Measurements from ENCODE around the gene EVA1A.

EVA1A gene

DNA sequence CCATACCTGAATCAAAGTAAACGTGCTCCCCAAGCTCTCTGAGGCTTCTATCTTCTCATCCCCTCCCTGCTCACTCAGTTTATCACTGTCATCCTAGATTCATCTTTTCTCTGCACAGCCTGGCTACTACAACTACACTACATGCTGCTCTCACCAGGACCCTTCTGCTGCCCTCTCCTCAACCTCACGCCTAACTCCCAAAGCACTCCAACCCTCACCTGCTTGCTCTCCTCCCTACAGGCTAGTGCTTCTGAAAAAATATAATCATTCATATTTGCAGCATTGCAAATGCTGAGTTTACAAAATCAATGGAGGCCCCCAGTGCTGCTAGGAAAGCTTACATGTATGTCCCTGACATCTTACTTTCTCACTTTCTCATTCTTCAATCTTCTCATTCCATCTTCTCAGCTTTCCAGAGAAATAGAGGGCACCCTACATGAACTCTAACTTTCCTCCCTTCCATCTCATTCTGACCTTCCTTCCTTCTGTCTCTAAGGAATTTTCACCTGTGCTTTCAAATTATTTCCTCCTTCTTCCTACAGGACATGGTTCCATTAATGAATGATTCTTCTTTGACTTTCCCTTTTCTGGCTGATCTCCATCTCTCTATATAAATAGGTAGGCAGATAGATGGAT, 36.3 kb downstream of the EVA1A start:
- Histone ChIP-seq H3K4me3 (ENCODE audit: extremely low read depth, insufficient read depth, low read length, poor library complexity, severe bottlenecking) (no peak overlapping the region), H3K9me3 (ENCODE audit: control insufficient read depth, low read length) (no peaks in the 10 kb centered on the region), H3K27ac (ENCODE audit: low read depth, low read length, severe bottlenecking) (no peak overlapping the region), H3K4me1 (ENCODE audit: control insufficient read depth, insufficient read depth, low read length, poor library complexity, severe bottlenecking) (peaks cover 3% of the 10 kb centered on the region), H3K36me3 (ENCODE audit: control insufficient read depth, insufficient read depth, low read length) (no peaks in the 10 kb centered on the region)
- 75 to 86% methylated on average over 2 of the region's 2 CpGs for WGBS, 2 experiments (ENCODE audit: insufficient coverage in 2 of 2)

DNA sequence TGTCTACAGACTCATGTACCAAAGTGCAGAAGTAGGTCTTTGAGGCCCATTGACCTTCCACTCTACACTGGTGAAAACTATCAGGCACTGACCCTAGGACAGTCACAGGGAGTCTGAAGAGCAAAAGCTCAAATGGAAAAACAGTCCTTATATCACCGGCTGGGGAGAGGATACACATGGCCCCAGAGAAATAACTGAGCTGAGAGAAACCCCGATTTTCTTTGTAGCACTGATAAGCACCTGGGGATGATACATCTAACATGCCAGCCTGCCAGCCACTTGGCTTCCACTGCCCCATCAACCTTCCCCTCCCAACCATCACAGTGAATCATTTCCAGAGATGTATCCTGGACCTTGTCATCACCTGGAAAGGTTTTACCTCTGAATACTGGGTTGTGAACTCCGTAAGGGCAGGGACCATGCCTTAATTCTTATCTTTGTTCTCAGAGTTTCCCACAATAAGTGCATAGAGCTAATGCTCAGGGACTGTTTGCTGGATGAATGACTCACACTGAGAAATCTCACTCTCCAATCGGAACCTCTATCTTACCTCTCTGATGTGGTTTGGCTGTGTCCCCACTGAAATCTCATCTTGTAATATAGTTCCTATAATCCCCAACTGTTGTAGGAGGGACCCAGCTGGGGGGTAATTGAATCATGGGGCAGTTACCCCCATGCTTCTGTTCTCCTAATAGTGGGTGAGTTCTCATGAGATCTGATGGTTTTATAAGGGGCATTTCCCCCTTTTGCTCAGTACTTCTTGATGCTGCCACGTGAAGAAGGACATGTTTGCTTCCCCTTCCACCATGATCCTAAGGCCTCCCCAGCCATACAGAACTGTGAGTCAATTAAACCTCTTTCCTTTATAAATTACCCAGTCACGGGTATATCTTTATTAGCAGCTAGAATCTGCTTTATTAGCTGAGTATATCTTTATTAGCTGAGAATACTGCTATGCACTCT, 37.1 kb downstream of the EVA1A start:
- H3K36me3 ChIP-seq (ENCODE audit: control insufficient read depth, insufficient read depth, low read length) = no peaks in the 10 kb centered on the region
- peaks cover 3% of the 10 kb centered on the region for H3K4me1 ChIP-seq (ENCODE audit: control insufficient read depth, insufficient read depth, low read length, poor library complexity, severe bottlenecking)
- H3K27ac ChIP-seq (ENCODE audit: low read depth, low read length, severe bottlenecking) = no peak overlapping the region
- H3K9me3 ChIP-seq (ENCODE audit: control insufficient read depth, low read length) = no peaks in the 10 kb centered on the region
- WGBS, 2 experiments (ENCODE audit: insufficient coverage in 2 of 2) = 86 to 96% methylated on average over 3 to 4 of the region's 6 CpGs
- H3K4me3 ChIP-seq (ENCODE audit: extremely low read depth, insufficient read depth, low read length, poor library complexity, severe bottlenecking) = no peak overlapping the region

DNA sequence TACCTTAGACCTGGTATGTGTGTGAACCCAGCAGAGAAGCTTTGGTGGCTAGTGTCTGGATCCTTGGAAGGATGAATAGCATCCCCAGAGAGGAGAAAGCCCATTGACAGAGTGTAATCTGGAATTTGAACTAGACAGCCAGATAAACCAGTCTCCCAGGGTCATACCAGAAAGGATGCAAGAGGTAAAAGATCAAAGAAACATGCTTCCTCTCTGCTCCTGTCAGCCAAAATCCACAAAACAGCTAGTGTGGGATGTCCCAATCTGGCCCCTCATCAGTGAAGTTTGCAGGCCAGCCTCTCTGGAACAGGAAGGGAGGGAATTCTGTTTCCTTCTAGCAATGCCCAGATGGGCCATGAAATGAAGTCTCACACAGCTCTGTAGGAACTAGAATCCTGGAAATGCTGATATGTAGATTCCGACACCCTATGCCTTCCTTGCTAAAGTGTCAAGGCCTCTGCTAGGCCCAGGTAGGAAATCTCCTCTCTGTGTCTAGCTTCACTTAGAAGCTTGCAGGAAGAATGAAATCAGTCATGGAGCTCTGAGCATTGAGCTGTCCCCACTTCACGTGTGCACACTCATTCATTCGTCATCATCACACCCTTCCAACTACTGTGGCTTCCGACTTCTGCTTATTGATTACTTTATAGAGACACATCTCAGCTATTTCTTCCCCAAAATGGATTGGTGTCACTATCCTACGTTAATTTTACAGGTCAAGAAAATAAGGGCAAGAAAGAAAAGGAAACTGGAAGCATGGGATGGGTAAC, 38.0 kb downstream of the EVA1A start:
- 85 to 100% methylated on average over 2 of the region's 5 CpGs for WGBS, 2 experiments (ENCODE audit: insufficient coverage in 2 of 2)
- H3K4me3 ChIP-seq (ENCODE audit: extremely low read depth, insufficient read depth, low read length, poor library complexity, severe bottlenecking) = no peak overlapping the region

DNA sequence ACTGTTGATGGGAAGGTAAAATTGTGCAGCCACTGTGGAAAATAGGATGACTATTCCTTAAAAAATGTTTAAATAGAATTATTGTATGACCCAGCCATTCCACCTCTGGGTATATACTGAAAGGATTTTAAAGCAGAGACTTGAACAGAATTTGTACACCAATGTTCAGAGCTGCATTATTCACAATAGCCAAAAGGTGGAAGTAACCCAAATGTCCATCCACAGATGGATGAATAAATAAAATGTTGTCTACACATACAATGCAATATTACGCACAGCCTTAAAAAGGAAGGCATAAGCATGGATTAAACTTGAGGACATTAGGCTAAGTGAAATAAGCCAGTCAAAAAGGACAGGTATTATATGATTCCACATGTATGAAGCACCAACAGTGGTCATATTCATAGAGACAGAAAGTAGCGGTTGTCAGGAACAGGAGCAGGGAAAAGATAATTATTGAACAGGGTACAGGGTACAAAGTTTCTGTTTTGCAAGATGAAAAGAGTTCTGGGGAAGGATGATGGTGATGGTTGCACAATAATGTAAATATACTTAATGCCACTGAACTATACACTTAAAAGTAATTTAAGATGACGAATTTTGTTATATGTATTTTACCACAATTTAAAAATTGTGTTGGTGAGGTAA, 39.4 kb downstream of the EVA1A start:
- H3K36me3 ChIP-seq (ENCODE audit: control insufficient read depth, insufficient read depth, low read length) = peaks cover 3% of the 10 kb centered on the region
- H3K27ac ChIP-seq (ENCODE audit: low read depth, low read length, severe bottlenecking) = no peak overlapping the region
- no peak overlapping the region for H3K4me3 ChIP-seq (ENCODE audit: extremely low read depth, insufficient read depth, low read length, poor library complexity, severe bottlenecking)
- H3K4me1 ChIP-seq (ENCODE audit: control insufficient read depth, insufficient read depth, low read length, poor library complexity, severe bottlenecking) = no peaks in the 10 kb centered on the region
- no peaks in the 10 kb centered on the region for H3K9me3 ChIP-seq (ENCODE audit: control insufficient read depth, low read length)
- WGBS, 2 experiments (ENCODE audit: insufficient coverage in 2 of 2) = 83 to 100% methylated on average over 1 to 2 of the region's 3 CpGs

More for the DNA sequence above, 38.0 kb downstream of the EVA1A start:
- peaks cover 2% of the 10 kb centered on the region for H3K36me3 ChIP-seq (ENCODE audit: control insufficient read depth, insufficient read depth, low read length)
- no peak overlapping the region for H3K27ac ChIP-seq (ENCODE audit: low read depth, low read length, severe bottlenecking)
- no peaks in the 10 kb centered on the region for H3K4me1 ChIP-seq (ENCODE audit: control insufficient read depth, insufficient read depth, low read length, poor library complexity, severe bottlenecking)
- H3K9me3 ChIP-seq (ENCODE audit: control insufficient read depth, low read length) = no peaks in the 10 kb centered on the region

DNA sequence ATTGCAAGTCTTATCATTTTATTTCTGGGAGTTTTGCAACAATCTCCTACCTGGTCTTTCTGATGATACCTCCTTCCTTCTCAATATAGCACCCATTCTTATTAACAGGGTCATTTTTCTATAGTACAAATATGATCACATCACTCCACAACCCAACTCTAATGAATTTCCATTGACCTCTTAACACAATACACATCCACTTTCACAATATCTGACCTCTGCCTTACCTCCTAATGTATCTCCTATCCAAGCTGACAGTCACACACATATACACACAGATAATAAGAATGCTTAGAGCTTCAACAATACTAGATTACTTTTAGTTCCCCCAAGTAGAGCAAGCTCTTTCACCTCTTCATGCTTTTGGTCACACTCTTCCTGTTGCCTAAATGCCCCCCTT, 40.9 kb downstream of the EVA1A start:
- Histone ChIP-seq H3K27ac (ENCODE audit: low read depth, low read length, severe bottlenecking) (no peak overlapping the region), H3K36me3 (ENCODE audit: control insufficient read depth, insufficient read depth, low read length) (peaks cover 7% of the 10 kb centered on the region), H3K9me3 (ENCODE audit: control insufficient read depth, low read length) (no peaks in the 10 kb centered on the region), H3K4me1 (ENCODE audit: control insufficient read depth, insufficient read depth, low read length, poor library complexity, severe bottlenecking) (no peaks in the 10 kb centered on the region), H3K4me3 (ENCODE audit: extremely low read depth, insufficient read depth, low read length, poor library complexity, severe bottlenecking) (no peak overlapping the region)

DNA sequence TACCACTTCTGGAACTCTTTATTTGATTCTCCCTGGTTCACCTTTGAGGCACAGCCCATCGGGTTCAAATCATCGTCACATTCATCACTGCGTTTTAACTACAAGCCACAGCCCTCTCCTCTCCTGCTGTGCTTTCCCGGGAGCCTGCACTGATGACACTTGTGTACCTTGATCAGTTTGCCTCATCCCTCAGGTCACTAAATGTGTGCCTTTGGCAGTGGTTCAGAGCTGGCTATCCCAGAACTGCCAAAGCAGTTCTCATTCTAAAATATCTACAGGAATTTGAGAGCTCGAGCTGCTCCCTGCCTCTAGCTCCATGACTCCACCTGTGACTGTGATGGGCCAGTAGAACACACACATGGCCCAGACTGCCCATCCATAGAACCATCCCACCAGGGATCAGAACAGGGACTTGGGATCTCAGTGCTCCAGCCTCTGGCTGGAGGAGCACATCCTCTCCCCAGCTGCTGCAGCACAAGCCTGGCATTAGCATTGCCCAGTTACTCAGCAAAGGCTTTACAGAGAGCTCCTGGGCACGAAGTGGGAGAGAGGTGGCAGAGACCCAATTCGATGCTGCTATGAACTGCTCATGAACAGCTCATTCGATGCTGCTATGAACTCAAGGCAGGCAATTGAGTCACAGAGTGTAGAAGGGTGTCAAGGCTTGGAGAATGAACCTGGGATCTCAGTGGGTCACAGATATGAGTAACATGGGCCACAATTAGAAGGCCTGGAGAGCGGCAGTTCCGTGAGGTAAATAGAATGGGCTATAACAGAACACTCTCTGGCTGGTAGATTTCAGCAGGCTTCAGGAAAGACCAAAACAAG, 41.9 kb downstream of the EVA1A start:
- no peak overlapping the region for H3K4me3 ChIP-seq (ENCODE audit: extremely low read depth, insufficient read depth, low read length, poor library complexity, severe bottlenecking)
- H3K4me1 ChIP-seq (ENCODE audit: control insufficient read depth, insufficient read depth, low read length, poor library complexity, severe bottlenecking) = no peaks in the 10 kb centered on the region
- 87 to 90% methylated on average over 8 of the region's 10 CpGs for WGBS, 2 experiments (ENCODE audit: insufficient coverage in 2 of 2)
- H3K9me3 ChIP-seq (ENCODE audit: control insufficient read depth, low read length) = no peaks in the 10 kb centered on the region
- H3K27ac ChIP-seq (ENCODE audit: low read depth, low read length, severe bottlenecking) = no peak overlapping the region
- H3K36me3 ChIP-seq (ENCODE audit: control insufficient read depth, insufficient read depth, low read length) = peaks cover 7% of the 10 kb centered on the region

DNA sequence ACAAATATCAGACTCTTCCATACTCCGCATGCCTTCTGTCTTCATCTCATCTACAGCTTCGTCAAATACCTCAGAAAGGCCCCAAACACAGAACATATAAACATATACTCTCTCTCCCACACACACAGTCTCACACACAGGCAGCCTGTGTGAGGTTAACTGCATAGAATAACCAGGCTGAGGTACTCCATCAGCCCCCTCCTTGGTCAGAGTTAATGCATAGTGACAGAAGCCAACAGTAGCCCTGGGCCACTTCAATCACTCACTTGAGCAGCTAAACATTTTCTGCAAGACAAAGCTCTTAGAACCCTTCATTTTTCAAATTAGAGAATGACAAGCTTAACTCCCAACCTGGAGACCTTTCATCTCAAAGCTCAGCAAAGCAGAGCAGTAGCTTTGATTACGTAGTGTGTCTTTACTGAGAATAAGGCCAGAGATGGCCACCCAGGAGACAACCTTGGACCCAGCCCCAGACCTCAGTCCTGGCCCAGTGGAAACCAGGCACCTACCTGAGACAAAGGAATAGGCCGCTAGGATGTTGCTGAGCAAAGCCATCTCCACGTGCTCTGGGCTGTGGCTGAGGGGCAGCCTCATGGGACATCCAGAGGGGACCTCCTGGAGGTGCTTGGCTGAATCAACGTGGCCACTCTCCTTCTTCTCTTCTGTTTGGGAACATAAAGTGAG, 43.0 kb downstream of the EVA1A start:
- Histone ChIP-seq H3K36me3 (ENCODE audit: control insufficient read depth, insufficient read depth, low read length) (peaks cover 10% of the 10 kb centered on the region), H3K4me3 (ENCODE audit: extremely low read depth, insufficient read depth, low read length, poor library complexity, severe bottlenecking) (no peak overlapping the region), H3K27ac (ENCODE audit: low read depth, low read length, severe bottlenecking) (no peak overlapping the region), H3K4me1 (ENCODE audit: control insufficient read depth, insufficient read depth, low read length, poor library complexity, severe bottlenecking) (no peaks in the 10 kb centered on the region), H3K9me3 (ENCODE audit: control insufficient read depth, low read length) (peaks cover 6% of the 10 kb centered on the region)
- 92 to 96% methylated on average over 5 of the region's 6 CpGs for WGBS, 2 experiments (ENCODE audit: insufficient coverage in 2 of 2)

DNA sequence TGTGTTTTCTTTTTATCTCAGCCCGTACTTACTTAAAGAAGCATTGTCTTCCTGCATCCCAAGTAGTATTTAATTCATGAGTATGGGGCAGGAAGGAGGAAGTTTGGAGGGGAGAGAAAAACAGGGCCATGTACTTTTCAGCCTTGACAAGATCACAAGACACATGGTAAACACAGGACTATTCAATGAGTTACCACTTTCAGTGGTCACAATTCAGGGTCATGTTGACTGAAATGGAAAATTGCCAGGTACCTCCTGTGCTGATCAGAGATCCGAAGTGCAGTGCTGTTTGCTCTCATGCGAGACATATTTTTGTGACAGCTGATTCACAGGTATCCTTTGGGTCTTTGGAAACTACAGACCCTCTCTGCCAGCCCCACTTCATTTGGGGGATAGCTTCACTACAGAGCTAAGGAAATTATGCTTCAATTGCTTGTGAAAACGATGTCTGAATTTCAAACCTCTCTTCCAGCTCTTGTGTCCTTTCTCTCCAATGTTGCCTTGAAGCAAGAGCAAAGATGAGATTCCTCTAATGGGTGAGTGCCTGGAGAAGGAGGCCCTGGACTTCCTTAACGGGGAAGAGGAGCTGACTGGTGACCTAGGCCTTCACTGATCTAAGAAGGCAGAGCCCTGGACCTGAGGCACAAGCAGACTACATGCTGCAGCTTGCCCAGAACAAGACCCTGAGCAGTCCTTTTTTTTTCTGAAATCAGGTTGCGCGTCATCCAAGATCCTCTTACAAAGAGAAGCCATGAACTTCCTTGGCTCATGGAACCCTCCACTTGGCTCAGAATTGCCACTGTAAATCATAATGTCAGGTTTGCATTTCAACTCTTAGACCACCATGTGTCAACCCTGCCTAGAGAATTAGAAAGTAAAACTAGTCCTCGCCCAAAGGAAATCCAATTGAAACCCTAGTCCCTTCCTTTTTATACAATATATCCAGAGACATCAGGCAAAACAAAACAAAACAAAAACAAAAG, 44.1 kb downstream of the EVA1A start:
- peaks cover 10% of the 10 kb centered on the region for H3K9me3 ChIP-seq (ENCODE audit: control insufficient read depth, low read length)
- H3K4me3 ChIP-seq (ENCODE audit: extremely low read depth, insufficient read depth, low read length, poor library complexity, severe bottlenecking) = no peak overlapping the region
- no peaks in the 10 kb centered on the region for H3K4me1 ChIP-seq (ENCODE audit: control insufficient read depth, insufficient read depth, low read length, poor library complexity, severe bottlenecking)
- no peak overlapping the region for H3K27ac ChIP-seq (ENCODE audit: low read depth, low read length, severe bottlenecking)
- 96 to 97% methylated on average over 5 to 6 of the region's 8 CpGs for WGBS, 2 experiments (ENCODE audit: insufficient coverage in 2 of 2)
- H3K36me3 ChIP-seq (ENCODE audit: control insufficient read depth, insufficient read depth, low read length) = peaks cover 12% of the 10 kb centered on the region
